ENCODE data around the gene ARHGEF6.

The ARHGEF6 gene

DNA sequence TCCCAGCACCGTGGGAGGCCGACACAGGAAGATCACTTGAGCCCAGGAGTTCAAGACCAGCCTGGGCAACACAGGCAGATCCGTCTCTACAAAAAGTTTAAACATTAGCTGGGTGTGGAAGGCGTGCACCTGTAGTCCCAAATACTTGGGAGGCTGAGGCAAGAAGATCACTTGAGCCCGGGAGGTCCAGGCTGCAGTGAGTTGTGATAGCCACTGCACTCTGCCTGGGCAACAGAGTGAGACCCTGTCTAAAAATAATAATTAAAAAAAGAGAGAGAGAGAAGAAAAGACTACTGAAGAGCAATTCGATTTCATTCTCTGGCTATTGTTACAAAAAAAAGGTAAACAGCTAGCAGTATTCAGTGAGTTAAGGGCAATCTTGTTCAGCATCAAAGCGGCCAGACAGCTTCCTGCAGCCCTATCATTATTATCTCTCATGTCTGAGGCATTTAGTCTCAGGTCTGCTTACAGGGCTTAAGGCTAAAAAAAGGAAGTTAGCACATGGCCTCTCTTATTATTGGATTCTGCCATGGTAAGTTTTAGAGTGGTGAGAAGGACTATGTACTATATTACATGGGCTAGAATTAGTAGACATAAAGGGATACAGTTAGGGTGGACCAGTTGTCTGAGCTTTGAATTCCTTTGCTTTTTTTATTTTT, 37.9 kb downstream of the ARHGEF6 start:
- FAIRE-seq: no peak

DNA sequence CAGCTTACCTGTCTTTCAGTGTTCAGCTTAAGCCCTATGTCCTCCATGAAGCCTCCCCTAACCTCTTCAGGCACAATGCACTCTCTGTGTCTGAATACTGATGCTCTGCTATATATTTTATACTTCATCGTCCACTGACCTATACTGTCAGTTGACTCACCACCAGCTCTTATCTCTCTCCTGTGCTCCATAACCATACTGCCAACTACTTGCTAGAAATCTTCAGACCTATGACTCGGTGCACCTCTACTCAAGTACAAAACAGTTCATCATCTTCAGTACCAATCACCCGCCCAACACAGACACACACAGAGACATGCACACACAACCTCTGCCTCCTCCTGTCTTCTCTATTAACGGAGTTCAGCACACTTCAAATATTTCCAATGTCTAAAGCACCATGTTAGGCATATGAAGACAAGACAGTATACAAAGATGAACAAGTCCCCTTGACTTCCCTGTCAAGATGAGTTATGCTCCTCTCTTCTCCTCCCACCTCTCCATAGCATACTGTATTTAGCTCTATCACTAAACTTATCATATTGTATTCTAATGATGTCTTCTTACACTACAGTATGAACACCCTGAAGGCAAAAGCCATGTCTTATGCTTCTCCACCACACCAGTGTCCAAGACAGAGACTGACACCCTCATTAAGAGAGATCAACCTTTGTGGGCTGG, 42.5 kb downstream of the ARHGEF6 start:
- FAIRE-seq: no peak

DNA sequence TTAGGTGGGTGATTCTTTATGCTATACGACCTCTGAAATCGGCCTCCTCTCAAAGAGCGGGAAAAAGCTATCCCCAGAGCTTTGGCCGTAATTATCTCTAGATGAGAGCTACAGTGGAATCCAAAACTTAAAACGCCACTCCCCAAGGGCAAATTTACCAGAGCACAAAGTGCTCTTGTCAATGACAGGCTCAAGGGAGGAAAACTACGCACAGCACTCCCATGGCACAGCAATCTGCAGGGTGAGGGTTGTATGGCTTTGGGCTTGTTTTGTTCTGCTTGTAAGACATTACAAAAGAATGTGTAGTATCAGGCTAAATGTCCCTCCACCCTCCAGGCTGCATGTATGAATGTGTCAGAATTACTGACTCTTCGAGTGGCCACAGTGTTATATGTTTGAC, 44.0 kb downstream of the ARHGEF6 start:
- FAIRE-seq: no peak

DNA sequence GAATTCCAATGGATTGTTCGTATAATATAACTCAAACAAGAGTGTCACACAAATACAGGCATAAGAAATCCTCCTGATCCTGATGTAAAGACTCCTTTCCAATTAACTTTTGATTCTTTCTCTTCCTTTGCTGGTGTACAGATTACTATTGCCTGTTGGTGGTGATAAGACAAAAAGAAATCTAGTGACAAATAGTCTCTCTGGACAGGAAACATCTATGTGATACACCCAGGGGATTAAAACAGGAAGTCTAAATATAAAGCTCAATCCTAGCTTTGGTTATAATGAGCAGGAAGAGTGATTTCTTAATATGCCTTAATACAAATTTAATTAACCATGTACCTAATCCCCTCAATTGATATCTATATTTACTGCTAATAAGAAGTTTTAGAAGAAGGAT, 45.1 kb downstream of the ARHGEF6 start:
- FAIRE-seq: no peak

- FAIRE-seq: no peak
These were observed 47.1 kb downstream of the ARHGEF6 start for GRCh38 chrX:136733613-136734012.

DNA sequence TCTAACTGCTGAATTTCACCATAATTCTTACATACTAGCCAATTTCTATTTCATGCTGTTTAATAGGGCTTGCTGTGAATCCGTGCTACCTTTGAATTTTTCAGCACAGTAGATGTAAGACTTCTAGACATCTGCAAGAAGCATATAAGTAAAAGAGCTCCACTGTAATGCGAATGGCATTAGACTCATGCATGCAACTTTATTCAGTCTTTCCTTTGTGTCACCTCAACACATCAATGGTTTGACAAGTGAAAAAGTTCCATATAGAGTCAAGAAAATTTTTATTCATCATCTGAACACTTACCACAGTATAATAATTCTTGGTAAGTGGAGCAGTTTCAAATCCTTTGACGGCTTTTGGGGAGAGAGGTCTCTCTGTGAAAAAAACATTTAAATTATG, 48.9 kb downstream of the ARHGEF6 start:
- no peak for FAIRE-seq

GRCh38 chrX:136731207-136731782, 49.4 kb downstream of the ARHGEF6 start:
- no peak for FAIRE-seq

GRCh38 chrX:136728393-136728792, 52.3 kb downstream of the ARHGEF6 start:
- no peak for FAIRE-seq

- FAIRE-seq: no peak
These were observed 55.2 kb downstream of the ARHGEF6 start for GRCh38 chrX:136725441-136726104.

- no peak for FAIRE-seq
These were observed 62.6 kb downstream of the ARHGEF6 start for GRCh38 chrX:136718091-136718490.

GRCh38 chrX:136714626-136715599, 65.8 kb downstream of the ARHGEF6 start:
- no peak for FAIRE-seq

- no peak for FAIRE-seq
These were observed 68.0 kb downstream of the ARHGEF6 start for GRCh38 chrX:136712650-136713310.

- FAIRE-seq: no peak
These were observed 69.6 kb downstream of the ARHGEF6 start for GRCh38 chrX:136711147-136711546.

DNA sequence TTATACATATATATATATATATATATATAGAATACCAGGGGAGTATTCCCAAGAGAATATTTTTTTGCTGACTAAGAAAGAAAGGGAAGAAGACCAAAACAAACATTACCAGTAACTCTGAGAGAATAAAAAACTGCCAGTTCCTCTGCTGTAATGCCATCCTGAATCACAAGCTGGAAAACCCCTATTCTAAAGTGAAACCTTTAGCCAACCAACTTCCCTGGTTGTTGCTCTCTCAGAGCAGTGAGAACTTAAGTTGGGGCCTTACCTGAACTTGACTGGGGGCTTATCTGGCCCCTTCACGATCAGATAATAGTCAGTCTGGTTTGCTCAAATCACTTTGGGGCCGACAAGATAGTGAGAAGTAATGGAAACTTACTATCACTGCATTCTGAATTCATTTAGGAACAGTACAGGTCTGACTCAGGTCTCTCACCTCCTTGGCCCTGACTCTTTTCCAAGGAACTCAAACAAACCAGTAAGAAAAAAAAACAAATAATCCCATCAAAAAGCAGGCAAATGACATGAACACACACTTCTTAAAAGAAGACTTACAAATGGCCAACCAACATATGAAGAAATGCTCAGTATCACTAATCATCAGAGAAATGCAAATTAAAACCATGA, 70.3 kb downstream of the ARHGEF6 start:
- FAIRE-seq: no peak

- no peak for FAIRE-seq
These were observed 72.4 kb downstream of the ARHGEF6 start for GRCh38 chrX:136708348-136708747.

DNA sequence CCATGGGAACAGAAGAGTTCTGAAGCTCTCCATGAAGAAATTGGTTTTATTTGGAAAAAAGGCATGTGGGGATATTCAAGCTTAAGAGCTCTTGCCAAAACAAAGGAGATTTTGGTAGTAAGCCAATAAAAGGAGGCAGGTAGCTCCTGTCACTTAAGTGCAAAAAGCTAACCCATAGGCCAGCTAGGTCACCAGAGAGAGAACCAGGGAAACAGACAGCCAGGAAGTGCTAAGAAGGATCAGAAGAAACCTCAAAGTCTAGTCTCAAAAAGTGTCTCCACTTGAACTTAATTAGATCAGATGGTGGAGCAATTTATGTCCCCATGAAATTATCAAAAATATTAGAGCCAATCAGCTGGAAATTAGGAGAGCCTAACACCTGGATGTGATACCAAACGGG, 83.6 kb downstream of the ARHGEF6 start:
- FAIRE-seq: no peak

DNA sequence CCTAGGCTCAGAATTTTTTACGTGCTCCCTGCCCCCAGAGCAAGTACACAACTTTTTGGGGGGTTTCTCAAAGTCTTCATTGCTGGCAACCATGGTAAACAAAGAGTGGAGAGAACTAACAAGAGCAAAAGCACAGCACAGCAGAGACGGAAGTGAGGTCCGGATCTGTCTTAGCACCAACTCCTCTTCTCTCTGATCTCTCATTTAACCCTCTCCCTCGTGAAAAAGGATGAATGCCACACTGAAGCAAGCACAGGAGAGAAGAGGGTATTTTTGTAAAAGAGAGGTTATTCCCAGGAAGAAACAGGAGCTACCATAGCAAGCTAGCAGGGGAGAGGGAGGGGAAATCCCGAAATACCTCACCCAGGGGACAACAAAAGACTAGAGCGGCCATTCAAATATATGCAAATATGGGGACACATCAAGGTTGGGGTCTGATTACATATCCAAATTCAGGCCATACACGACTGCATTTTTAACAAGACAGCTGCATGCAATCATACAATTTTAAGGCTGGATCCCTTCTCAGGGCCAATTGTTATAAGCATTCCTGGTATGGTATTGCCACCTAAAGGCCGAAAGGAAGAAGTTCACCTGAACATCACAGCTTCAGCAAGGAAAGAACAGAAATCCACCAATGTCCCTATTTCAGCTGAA, 86.2 kb downstream of the ARHGEF6 start:
- peak; percentile 85 for FAIRE-seq

GRCh38 chrX:136692271-136692670, 88.5 kb downstream of the ARHGEF6 start:
- FAIRE-seq: no peak

DNA sequence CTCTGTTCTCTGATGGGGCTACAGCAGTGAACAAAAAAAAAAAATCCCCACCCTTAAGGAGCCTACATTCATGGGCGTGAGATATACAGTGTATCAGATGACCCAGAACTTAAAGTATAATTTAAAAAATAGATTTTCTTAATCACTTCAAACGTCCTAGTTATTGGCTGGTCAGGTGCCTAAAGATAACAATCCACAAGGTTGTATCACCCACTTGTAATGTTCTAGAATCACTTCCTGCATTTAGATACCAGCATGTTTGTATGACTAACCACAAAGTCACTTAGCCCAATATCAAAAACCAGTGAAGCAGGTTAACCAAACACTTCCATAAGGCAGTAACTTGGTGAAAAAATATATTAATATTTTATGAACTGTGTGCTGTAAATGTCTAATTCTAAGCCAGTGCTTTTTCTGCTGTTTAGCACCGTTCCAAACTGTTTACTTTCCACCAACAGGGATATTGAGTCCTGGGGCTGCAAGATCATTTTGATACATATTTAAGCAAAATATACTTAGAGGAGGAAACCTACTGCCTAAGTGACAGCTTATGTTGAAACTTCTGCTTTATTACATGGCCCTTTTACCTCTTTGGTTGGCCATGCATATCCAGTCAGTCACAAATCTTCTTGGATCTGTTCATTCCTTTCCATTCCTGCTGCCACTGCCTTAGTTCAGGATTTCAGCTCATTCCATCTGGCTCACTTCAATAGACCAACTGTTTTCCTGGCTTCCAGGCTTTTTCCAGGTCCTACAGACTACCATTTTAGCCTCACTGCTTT, 89.5 kb downstream of the ARHGEF6 start:
- no peak for FAIRE-seq

DNA sequence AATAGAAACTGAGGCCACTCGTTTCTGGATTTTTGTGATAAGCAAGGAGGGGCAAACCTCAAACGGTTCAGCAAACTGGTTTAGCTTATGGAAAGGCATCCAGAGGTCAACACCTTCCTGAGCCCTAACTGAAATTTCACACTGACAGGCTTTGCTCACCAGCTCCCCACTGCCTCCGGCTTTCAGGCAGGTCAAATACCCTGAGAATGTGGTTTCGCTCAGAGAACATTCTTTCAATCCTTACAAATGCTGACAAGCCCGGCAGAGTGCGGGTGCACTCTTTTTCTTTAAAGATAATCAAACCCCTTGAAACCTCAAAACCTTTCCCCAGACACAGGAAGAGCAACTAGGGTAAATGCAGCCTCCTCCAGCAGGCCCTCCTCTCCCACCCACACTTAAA, 91.3 kb downstream of the ARHGEF6 start:
- no peak for FAIRE-seq
